NCI-H2081 treated with DMSO at 0.1 percent for 48 hours (cell line): ENCODE data around the gene NUFIP1.
A peak's percentile ranks its signal among the peaks of the same experiment; 100 is the strongest.
"Not testable (repeated sequence)": the region's sequence is repeated elsewhere in the genome, so short reads cannot be mapped to it uniquely, and the experiment has no call there.

ENCODE experiments used
- DNase-seq: peaks from one replicate; lab custom pipeline; 2025; lab: John Stamatoyannopoulos, UW

Gene NUFIP1

DNA sequence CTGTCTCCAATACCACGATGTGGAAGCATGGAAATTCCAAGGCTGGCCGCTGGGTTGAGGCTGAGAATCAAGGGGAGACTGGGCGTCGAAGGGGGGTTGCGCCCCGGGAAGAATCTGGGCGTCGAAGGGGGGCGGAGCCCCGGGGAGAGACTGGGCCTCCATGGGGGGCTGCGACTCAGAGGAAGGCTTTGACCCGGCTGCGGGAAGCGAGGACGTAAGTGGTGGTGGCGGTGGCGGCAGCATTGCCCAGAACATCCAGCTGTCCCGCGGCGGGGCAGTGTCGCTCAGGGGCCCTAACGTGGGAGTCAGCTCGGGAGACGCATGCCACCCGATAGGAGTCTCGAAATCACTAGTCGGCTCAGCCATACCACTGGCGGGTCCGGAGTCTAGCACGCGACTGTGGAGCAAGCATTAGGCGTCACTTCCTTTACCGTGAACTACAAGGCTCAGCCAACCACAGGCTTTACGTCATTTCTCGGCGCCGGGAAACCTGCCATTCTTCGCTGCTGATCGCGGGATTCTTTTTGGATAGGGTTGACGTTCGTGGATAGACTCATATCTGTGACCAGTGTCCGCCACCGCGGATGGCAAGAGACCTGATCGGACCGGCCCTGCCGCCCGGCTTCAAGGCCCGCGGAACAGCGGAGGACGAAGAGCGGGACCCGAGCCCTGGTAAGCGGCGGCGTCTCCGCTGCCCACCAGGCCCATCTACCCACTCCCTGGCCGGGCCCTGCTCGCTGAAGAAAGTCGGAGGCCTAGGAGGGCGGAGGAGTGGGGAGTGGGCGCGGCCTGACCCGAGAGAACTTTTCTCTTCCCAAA, at the start of gene NUFIP1, which contains the start of gene GPALPP1:
Gene NUFIP1 (minus strand): TSS at position 401 of the 819 bp plus-strand sequence. CDS start 35 bp downstream, at position 366.
Gene GPALPP1 (plus strand): TSS at position 468 of the 819 bp plus-strand sequence. CDS start 117 bp downstream, at position 585.
- DNase-seq: peak; percentile 51

DNA sequence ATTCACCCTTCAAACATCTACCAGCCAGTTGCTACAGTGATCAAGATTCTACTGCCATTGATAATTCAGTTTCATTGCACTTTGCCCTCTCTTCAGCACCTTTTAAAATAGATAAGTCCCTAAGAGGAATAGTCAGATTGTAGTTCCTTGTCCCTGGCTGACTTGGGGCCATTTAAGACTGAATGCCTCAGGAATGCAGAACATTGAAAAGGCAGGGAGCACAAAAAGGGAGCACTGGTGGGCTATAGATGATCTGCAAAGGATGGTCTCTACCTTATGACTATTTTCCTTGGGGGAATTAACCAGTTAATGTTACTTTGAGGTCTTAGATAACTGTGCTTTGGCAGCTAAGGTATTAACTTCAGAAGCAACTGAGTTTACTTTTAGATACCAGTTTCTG, 46.9 kb upstream of the NUFIP1 start:
- no peak for DNase-seq

DNA sequence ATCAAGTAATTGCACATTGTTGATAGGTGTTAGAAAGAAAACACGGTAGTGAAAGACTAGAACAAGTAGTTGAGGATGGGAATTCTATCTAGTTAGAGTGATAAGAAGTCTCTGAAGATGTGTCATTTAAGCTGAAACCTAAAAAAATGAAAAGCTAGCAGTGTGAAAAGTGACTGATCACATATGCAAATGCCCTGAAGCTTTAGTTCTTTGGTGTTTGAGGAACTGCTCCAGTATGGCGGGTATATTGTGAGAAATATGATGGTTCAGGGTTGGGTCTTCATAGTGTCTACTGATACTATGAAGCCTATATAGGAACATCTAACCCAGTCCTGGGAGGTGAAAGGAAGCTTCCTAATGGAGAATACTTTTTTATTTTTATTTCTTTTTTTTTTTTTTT, 45.1 kb upstream of the NUFIP1 start:
- no peak for DNase-seq

DNA sequence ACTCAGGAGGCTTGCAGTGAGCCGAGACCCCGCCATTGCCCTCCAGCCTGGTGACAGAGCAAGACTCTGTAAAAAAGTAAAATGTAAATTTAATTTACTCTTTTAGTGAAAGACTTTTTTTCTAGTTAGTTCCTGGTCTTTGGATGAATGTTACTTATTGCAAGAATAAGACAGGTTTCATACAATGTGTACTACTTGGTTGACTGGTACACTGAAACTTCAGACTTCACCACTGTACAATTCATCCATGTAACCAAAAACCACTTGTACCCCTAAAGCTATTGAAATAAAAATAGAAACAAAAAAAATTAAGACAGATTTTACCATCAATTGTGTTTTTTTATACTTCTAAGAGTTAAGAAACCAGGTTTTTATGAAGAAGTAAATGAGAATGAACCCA, 35.6 kb upstream of the NUFIP1 start:
- DNase-seq: no peak

DNA sequence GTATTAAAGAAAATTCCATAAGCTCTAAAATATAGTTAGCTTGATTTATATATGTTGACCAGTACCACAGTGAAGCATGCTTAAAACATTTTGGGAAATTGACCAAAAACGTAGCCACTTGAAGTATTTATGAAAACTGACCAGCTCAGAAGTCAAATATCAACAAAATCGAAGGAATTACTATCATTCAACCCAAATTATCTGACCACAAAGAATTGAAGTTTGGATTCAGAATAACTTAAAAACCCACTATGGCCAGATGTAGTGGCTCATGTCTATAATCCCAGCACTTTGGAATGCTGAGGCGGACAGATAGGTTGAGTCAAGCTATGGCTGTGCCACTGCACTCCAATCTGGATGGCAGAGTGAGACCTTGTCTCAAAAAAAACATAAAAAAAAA, 32.0 kb upstream of the NUFIP1 start:
- DNase-seq: no peak

DNA sequence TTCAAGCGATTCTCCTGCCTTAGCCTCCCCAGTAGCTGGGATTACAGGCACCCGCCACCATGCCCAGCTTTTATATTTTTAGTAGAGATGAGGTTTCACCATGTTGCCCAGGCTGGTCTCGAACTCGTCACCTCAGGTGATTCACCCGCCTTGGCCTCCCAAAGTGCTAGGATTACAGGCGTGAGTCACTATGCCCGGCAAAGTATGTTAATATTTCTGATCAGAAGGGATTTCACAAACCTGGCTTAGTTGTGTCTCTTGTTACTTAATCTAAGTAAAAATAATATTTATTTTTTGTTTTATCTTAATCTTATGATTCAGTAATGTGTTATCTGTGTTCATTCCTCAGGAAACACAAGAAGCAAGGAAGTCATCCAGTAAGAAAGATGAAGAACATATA, 30.7 kb upstream of the NUFIP1 start:
- DNase-seq: not testable (repeated sequence)

DNA sequence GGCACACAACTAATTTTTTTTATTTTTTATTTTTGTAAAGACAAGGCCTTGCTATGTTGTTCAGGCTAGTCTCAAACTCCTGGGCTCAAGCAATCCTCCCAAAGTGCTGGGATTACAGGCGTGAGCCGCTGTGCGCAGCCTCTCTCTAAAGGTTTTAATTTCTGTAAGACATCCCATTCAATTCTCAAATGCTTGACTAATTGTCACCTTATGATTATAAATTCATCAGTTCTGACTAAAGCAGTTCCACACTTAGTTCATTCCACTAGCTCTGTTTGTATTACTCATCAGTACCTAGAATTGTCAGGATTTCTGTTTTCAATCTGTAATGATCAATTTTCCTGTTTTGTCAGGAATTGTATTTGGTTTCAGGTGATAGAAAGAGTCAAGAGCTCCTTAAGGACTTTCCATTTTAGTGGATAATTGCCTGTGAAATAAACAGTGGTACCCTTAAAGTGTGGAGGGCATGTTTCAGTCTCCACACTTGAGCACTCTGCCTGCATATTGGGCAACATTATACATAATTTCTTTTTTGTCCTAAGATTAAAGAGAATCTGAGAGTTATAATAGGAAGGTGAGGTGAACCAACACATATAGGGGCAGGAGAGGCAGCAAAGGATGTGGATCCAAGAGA, 27.6 kb upstream of the NUFIP1 start:
- no peak for DNase-seq

DNA sequence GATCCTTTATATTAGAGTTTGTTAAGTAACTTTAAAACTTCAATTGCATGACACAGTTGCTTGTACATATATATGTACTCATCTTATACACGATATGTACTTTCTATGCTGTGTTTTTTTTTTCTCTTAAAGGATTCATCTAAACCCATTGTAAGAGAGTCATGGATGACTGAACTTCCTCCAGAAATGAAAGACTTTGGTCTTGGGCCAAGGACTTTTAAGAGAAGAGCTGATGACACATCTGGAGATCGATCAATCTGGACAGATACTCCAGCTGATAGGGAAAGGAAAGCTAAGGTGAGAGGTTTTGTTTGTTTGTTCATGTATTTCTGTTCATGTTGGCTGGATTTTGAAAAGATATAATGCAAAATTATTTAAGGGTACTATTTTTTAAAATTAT, 26.0 kb upstream of the NUFIP1 start:
- DNase-seq: no peak

DNA sequence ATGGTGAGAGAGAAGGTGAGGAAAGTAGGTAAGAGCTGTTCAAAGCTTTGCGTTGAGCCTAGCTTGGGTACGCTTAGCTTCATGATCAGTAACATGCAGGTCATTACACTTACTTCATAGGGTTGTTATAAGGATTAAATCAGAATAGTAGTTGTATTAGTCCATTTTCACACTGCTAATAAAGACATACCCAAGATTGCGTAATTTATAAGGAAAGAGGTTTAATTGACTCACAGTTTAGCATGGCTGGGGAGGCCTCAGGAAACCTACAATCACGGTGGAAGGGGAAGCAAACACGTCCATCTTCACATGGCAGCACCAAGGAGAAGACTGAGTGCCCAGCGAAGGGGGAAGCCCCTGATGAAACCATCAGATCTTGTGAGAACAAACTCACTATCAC, 21.9 kb upstream of the NUFIP1 start:
- no peak for DNase-seq

DNA sequence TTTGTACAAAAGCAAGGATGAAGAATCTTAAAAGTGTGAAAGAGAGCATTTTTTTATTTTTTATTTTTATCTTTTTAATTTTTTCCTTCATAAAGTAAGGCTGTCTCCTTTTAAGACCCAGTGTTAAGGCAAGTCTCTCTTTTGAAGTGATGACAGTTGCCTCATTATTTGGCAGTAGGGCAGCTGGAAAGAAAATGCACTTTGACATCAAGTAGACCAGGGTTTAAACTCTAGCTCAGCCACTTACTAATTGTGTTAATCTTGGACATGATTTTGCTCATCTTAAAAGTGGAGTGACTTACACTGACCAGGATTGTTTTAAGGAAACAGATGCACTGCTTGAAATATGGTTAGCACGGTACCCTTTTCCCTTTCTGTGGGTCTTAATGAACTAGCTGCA, 18.6 kb upstream of the NUFIP1 start:
- no peak for DNase-seq

DNA sequence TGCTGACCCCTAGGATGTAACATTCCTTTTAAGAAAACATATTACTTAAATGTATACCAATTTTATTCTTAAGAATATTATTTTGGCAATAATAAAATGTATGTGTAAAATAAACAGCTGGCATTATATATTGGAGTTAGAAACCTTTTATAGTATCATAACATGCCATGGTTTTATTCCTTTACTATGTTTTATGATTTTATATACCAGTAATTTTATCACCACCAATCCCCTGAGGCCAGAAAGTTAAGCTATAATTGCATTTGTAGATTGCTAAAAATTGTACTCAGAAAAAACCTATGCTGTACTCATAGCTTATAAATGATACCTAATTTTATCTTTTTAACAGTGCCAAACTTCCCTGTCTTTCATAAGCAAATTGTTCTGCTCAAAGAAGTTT, 18.0 kb upstream of the NUFIP1 start:
- DNase-seq: no peak

DNA sequence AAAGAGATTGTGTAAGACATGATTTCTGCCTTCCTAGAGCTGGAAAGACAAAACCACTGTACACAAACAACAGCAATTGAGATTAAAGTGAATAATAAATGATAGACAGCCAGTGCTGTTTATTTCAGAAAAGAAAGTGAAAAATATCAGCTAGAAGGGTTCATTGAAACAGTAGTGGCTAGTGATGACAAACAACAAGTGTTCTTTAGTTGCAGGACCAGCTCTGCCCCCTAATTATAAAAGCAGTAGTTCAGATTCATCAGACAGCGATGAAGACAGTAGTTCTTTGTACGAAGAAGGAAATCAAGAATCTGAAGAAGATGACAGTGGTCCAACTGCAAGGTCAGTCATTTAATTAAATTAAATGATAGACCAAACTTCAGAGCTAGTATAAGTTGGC, 14.8 kb upstream of the NUFIP1 start:
- no peak for DNase-seq

DNA sequence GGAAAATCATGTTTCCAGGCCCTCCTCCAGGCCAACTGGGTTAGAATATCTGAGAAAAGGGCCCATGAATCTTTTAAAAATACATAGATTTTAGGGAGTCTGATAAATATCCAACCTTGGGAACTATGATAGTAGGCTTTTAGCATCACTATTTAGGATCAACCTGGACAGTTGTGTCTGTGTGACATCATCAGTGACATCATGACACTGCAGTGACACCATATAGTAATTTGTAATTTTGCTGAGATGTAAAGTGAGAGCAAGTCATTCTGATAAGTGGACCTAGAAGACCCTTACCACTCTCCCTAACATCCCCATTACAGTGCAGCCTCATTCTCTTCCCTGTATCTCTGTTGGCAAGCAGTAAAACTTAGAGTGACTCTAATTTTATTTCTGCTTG, 14.1 kb upstream of the NUFIP1 start:
- no peak for DNase-seq

DNA sequence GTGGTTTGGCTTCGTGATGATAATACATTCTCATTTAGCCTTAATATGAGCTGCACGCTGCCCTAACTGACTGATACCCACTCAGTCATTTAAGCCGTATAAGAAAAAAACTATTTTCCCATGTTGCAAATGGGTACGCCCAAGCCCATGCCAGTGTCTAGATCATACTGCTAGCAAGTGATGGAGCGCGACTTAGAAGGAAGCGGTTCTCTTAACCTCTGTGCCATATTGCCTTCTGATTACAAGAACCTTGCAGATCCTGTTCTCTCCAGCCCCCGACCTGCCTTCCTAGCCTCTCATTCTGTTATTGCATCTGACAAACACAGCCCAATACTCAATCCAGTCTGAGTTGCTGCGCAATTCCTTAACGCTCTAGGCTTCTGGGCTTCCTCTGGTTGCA, 670 bp upstream of the NUFIP1 start:
- DNase-seq: no peak

DNA sequence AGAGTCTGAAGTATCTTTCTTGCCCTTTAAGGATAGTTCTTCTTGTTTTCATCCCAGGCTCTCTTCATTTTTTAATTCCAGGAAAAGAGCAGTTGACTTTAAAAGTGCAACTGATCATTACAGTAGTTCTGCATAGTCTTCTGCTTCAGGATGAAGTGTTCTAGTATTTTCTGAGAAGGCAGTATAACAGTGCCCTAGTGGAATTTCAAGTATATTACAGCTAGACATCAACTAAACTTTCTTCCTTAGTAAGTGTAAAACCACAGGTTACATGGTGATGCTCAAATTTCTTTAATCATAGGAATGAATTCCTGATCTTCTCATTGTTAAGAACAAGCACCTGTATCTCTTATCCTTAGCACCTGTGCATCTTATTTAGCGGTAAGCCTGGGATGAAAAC, 10.9 kb downstream of the NUFIP1 start:
- no peak for DNase-seq

DNA sequence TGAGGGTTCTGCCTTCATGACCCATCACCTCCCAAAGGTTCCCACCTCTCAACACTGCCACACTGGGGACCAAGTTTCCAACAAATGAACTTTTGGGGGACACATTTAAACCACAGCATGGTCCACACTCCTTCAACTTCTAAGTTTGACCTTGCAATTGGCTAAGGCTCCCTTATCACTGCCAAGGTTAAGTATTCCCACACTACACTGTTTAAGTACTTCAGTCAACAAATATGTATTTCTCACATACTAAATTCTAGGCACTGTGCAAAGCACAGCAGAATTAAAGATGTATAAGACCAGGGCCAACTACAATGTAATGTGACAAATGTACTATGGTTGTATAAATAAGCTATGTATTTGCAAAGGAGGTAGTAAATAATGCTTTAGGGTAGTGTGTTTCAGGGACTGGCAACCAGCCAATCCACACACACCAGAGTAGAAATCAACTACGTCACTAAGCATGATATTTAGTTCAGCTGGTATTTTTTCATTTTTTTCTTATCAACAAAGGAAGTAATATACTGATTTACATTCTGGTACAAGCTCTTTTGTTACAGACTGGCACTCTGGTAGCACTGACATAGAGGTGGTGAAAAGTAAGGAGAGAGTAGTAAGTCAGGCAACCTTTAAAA, 12.2 kb downstream of the NUFIP1 start:
- no peak for DNase-seq

DNA sequence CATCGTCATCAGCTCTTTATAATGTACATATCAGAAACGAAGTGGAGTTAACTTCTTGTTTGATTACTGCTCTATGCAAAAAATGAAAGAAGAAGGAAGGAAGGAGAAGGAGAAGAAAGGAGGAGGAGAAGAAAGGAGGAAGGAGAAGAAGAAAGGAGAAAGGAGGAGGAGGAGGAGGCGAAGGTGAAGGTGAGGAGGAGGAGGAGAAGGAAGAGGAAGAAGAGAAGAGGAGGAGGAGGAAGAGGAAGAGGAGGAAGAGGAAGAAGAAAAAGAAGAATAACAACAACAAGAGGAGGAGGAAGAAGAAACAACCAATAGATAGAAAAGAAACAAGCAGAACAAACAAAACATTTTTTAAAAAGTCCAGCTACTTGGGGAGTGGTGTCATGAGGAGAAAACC, 13.1 kb downstream of the NUFIP1 start:
- DNase-seq: no peak

DNA sequence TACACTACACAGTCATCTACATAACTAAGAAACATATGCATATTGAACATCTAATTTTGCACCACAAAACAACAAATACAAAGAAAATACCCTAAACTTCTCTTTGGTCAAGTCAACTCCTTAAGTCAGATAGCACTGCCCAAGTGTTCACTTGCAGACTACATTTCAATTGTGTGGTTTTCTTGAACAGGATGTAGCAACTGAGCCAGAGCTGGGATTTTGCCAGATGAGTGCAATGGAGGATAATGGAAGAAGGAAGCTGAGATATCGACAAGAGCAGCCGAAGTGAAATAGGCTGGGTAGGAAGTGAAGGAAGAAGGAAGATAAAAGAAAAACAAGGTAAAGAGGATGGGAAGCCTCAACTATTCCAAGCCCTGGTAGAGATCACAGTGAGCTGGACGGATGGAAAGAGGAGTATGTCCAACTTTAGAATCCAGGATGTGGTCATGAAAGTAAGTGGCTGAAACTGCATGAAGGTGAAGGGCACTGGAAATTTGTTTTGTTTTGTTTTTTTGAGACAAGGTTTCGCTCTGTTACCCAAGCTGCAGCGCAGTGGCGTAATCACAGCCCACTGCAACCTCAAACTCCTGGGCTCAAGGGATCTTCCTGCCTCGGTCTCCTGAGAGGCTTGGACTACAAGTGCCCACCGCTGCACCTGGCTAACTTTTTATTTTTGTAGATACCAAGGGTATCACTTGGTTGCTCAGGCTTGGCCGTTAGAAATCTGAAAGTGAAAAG, 15.0 kb downstream of the NUFIP1 start:
- DNase-seq: no peak

DNA sequence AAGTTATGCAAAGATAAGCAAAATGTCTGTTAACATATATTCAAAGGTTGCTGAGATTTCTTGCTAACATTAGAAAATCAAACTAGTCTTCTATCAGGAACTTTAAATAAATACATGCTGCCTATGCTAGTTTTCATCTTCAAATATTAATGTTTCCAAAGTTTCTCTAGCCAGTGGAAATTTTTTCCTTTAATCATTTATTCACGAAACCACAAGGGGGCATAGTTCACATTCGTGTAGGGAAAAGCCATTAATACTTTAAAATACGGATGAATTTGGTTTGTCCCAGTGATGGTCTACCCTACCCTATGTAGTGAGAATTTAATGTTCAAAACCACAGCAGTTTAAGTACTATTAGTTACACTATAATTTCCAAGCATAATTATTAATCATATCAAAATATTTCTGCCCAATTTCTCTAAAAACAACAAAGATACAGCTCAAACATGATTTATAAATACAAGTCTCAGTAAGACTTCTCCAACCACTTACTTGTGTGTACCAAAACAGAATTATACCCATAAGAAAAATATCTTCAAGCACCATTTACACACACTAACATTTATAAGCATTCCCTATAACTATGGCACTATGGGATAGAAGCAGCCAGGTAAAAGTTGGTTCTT, 16.2 kb downstream of the NUFIP1 start:
- DNase-seq: no peak

DNA sequence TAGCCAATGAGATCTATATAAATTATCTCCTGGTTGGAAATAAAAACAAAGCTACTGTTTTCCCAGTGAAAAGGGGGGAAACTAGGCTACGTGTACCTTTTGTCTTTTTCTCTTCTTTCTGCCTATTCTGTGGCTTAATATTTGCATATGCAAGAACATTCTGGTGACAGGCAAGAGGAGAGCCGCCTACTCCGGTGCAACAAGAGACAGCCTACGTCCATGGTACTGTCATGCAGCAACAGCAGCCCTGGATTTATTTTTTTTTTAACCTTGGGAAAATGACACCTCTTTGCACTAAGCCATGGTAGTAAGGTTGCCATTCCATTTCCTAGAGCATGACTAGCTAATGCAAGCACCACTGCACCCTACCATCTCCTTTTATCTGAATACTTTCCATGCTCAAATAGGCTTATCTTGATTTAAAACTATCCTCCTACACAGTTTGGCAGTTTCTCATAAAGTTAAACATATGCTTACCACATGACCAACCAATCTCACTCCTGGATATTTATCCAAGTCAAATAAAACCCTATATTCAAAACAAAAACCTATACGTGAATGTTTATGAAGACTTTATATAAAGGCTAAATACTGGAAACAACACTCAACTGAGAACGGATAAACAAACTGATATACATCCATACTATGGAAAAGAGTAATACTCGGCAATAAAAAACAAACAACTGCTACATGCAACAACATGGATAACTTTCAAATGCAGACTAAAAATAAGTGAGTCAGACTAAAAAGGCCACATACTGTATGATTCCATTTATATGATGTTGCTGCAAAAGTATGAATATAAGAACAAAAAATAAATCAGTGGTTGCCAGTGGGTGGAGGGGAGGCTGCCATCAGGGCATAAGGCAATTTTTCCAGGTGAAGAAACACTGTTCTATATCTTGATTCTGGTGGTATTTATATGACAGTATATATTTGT, 17.3 kb downstream of the NUFIP1 start:
- no peak for DNase-seq
